GM23248 (cell line): ENCODE measurements around the gene SP6. TPM values are rescaled to one million over a fixed set of nuclear protein-coding genes. Genes with fewer than 3 reads are reported as not detected.

ENCODE experiments used
- DNase-seq: peaks from one replicate; pipeline ENCODE4 v3.0.0-alpha.2; 2015
- H2AFZ ChIP-seq: fragments of 200-600 bp; sonication (generic); 2 replicates; pipeline ENCODE4 v1.6.1; 2016; ENCODE audit warnings: antibody characterized with exemption
- H3F3A ChIP-seq: fragments of 200-600 bp; sonication (generic); 2 replicates; pipeline ENCODE4 v1.6.1; 2016; ENCODE audit warnings: mild to moderate bottlenecking, antibody characterized with exemption, mixed run types; ENCODE audit not compliant: insufficient read depth
- H3K27ac ChIP-seq: fragments of 200-600 bp; sonication (generic); 2 replicates; pipeline ENCODE4 v1.5.1; 2016; ENCODE audit warnings: mild to moderate bottlenecking
- H3K27me3 ChIP-seq: fragments of 200-600 bp; sonication (generic); replicated peaks from 2 replicates; pipeline ENCODE4 v1.6.1; 2016; ENCODE audit warnings: mild to moderate bottlenecking; ENCODE audit not compliant: insufficient read depth
- H3K36me3 ChIP-seq: fragments of 200-600 bp; sonication (generic); 2 replicates; pipeline ENCODE4 v1.6.1; 2016; ENCODE audit warnings: low read depth, mild to moderate bottlenecking
- H3K4me1 ChIP-seq: fragments of 200-600 bp; sonication (generic); 2 replicates; pipeline ENCODE4 v1.6.1; 2016; ENCODE audit warnings: mild to moderate bottlenecking; ENCODE audit not compliant: insufficient read depth
- H3K4me2 ChIP-seq: fragments of 200-600 bp; sonication (generic); one replicate; pipeline ENCODE4 v1.6.1; 2016; ENCODE audit warnings: mild to moderate bottlenecking; ENCODE audit not compliant: unreplicated experiment
- H3K4me3 ChIP-seq: fragments of 200-600 bp; sonication (generic); 2 replicates; pipeline ENCODE4 v1.5.1; 2016; ENCODE audit warnings: mild to moderate bottlenecking
- H3K79me2 ChIP-seq: fragments of 200-600 bp; sonication (generic); 2 replicates; pipeline ENCODE4 v1.6.1; 2016; ENCODE audit warnings: mild to moderate bottlenecking; ENCODE audit not compliant: insufficient read depth
- H3K9ac ChIP-seq: fragments of 200-600 bp; sonication (generic); 2 replicates; pipeline ENCODE4 v1.6.1; 2016; ENCODE audit warnings: mild to moderate bottlenecking
- H3K9me2 ChIP-seq: fragments of 200-600 bp; sonication (generic); 2 replicates; pipeline ENCODE4 v1.6.1; 2016; ENCODE audit warnings: mixed run types, mild to moderate bottlenecking, moderate library complexity; ENCODE audit not compliant: insufficient read depth
- H3K9me3 ChIP-seq: fragments of 200-600 bp; sonication (generic); one replicate; pipeline ENCODE4 v1.6.1; 2017; ENCODE audit warnings: low read depth
- H4K20me1 ChIP-seq: fragments of 200-600 bp; sonication (generic); 2 replicates; pipeline ENCODE4 v1.6.0; 2016; ENCODE audit not compliant: insufficient read depth
- EZH2 ChIP-seq: fragments of 200-600 bp; sonication (generic); IDR thresholded peaks from 2 replicates; pipeline ENCODE4 v1.6.1; 2018; ENCODE audit warnings: antibody characterized with exemption, mild to moderate bottlenecking; ENCODE audit not compliant: insufficient read depth, poor library complexity, severe bottlenecking
- EZH2phosphoT487 ChIP-seq: fragments of 200-600 bp; sonication (generic); IDR thresholded peaks from 2 replicates; pipeline ENCODE4 v1.6.1; 2018; ENCODE audit warnings: antibody characterized with exemption, moderate library complexity, mild to moderate bottlenecking, low read depth; ENCODE audit not compliant: insufficient read depth
- WGBS, 2 experiments: methylation state at CpG; one replicate each; pipeline ENCODE4 v1.1.6; 2015 to 2017; ENCODE audit warnings: low lambda C conversion rate in 2 of 2, low coverage in 1 of 2; ENCODE audit errors: missing lambda C conversion rate in 2 of 2; 5-methylcytosine and 5-hydroxymethylcytosine counted together
- in situ Hi-C: fragments of 300-500 bp; cut with MboI; formaldehyde crosslinking; loops from 2 replicates; pipeline ENCODE4 v1.15.0; 2020
- polyA plus RNA-seq: library from polyadenylated mRNA; unstranded; fragments of >200 nt; fragmentation: Nextera tagmentation; extraction: Ambion mirVana; gene quantifications from 2 replicates; pipeline ENCODE4 v1.2.1, GENCODE V29; 2016
- total RNA-seq: library from RNA; depleted of rRNA; stranded (reverse); fragments of >200 nt; shearing (Covaris generic); gene quantifications from 2 replicates; pipeline ENCODE4 v1.2.3, GENCODE V29; 2014

The SP6 gene
- total and polyA plus RNA-seq, 2 experiments from 2014 or later: not detected

DNA sequence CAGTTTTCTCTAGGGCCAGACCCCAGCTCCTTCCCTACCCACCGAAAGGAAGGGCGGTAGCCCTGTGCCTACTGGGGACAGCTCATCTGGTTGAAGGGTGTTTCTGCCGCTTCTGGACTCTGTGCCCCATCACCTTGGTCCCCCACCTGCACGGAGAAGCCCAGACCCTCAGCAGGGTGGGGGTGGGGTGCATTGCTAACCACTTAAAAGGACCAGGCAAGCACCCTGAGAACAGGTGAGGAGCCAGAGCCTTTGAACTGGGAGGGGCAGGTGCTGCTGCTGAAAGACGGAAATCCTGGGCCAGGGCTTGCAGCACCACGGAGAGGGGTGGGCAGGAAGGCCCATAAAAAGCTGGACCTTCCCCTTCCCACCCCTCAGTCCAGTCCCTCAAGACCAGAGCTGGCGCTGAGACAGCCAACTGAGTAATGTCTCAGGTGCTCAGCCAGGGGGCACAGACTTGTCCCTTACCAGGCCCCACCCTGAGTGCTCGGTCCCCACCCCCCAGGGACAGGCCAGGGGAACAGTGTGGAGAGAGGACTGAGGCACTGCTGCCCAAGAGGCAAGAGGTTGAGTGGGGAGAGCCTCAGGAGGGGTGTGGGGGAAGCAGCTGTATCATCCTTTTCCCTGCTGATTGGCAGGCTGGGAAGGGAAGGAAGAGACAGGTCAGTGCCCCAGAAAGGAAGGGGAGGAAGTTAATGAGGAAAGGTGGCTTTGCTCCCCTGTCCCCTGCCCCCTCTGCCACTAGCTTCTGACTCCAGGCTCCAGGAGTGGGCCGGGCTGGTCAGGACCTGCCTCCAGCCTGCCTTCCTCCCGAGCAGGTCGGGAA lies 34.2 kb upstream of the SP6 start:
- no peaks in the 10 kb centered on the region for H3K79me2 ChIP-seq
- no peaks in the 10 kb centered on the region for H3K9me3 ChIP-seq
- no peak for DNase-seq
- WGBS, 2 experiments: 40 to 45% methylated on average over 11 of the region's 11 CpGs
- no peaks in the 10 kb centered on the region for H3K36me3 ChIP-seq
- no peak overlapping the region for H2AFZ ChIP-seq
- peaks cover 9% of the 10 kb centered on the region for H3K4me1 ChIP-seq
- H3F3A ChIP-seq: 0 out of 2 replicates have a peak, but pooled peaks cover 12% of the 10 kb centered on the region
- no peaks in the 10 kb centered on the region for H4K20me1 ChIP-seq
- H3K4me2 ChIP-seq: no peak overlapping the region
- no peak for TF ChIP-seq EZH2
- TF ChIP-seq EZH2phosphoT487: no peak
- H3K27ac ChIP-seq: no peak overlapping the region
- H3K9me2 ChIP-seq: no peaks in the 10 kb centered on the region
- H3K27me3 ChIP-seq: no peaks in the 10 kb centered on the region
- no peak overlapping the region for H3K9ac ChIP-seq
- in situ Hi-C loops: loop anchor here (5.0 kb wide), 1 partner anchor 43 kb away; the partner anchor contains the start of gene SCRN2
- no peak overlapping the region for H3K4me3 ChIP-seq

- DNase-seq: no peak
- Histone ChIP-seq H3K27me3 (no peaks in the 10 kb centered on the region), H3K9ac (no peak overlapping the region), H3K4me3 (no peak overlapping the region), H3K27ac (no peak overlapping the region), H3F3A (0 out of 2 replicates have a peak, but pooled peaks cover 12% of the 10 kb centered on the region), H3K79me2 (no peaks in the 10 kb centered on the region), H3K4me2 (no peak overlapping the region), H2AFZ (no peak overlapping the region), H3K9me3 (no peaks in the 10 kb centered on the region), H3K36me3 (no peaks in the 10 kb centered on the region), H3K4me1 (peaks cover 10% of the 10 kb centered on the region), H4K20me1 (no peaks in the 10 kb centered on the region), H3K9me2 (no peaks in the 10 kb centered on the region)
- in situ Hi-C loops: no loop called here
- WGBS, 2 experiments: 53 to 64% methylated on average over 5 of the region's 5 CpGs
- TF ChIP-seq EZH2phosphoT487: no peak
- no peak for TF ChIP-seq EZH2
Measured at GRCh38 chr17:47884427-47884740, 33.4 kb upstream of the SP6 start.

- in situ Hi-C loops: no loop called here
- Histone ChIP-seq H3K27me3 (no peaks in the 10 kb centered on the region), H3K9me2 (no peaks in the 10 kb centered on the region), H3K9ac (no peak overlapping the region), H4K20me1 (no peaks in the 10 kb centered on the region), H3F3A (peaks cover 16% of the 10 kb centered on the region), H3K27ac (no peak overlapping the region), H3K79me2 (no peaks in the 10 kb centered on the region), H3K4me3 (no peak overlapping the region), H3K36me3 (no peaks in the 10 kb centered on the region), H3K4me1 (peaks cover 15% of the 10 kb centered on the region), H3K4me2 (no peak overlapping the region), H2AFZ (no peak overlapping the region), H3K9me3 (no peaks in the 10 kb centered on the region)
- TF ChIP-seq EZH2phosphoT487 (no peak), EZH2 (no peak)
- DNase-seq: no peak
- WGBS, 2 experiments: 54 to 56% methylated on average over 9 of the region's 9 CpGs
Measured at GRCh38 chr17:47883589-47884426, 32.8 kb upstream of the SP6 start.

DNA sequence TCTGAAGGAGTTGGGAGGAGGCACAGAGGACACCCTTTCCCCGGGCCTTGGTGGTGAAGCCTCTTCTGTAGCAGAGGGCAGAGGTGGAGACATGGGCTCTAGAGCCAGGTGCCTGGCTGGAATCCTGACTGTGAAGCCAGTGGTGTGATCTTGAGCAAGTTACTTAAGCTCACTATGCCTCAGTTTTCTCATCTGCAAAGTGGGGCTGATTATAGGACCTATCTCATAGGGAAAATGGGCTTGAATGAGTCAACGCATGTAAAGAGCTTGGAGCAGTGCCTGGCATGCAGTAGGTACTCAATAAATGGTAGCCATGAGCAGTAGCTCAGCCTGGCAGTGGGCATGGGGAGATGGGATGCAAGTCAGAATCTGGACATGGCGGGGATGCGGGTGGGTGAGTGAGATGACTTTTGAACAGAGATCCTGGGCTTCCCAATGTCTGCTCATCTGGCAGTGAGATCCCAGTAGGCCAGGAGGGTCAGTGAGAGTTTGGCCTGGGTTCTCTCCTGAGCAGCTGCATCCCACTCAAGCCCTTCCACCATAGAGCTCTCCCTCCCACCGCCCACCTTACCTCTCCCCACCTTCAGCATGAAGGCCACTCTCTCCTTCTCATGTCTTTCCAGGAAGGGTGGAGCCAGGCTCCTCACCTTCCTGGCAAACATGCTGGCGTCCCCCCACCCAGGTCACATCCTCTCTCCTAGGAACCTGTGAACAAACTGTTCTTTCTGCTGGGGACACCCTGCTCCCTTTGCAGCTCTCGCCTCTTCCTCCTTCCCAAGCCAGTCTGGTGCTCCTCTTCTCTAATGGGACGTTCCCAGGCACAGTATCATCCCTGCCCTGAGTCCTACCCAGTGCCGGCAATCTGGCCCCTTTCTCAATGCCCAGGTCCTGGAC lies 32.0 kb upstream of the SP6 start:
- WGBS, 2 experiments: 86% methylated on average over 9 of the region's 9 CpGs
- H2AFZ ChIP-seq: peak overlapping the region; percentile 84
- peak overlapping the region; percentile 61 for H3K9ac ChIP-seq
- in situ Hi-C loops: no loop called here
- H3K4me3 ChIP-seq: peak overlapping the region; percentile 46
- no peaks in the 10 kb centered on the region for H4K20me1 ChIP-seq
- no peak for TF ChIP-seq EZH2phosphoT487
- no peak for TF ChIP-seq EZH2
- no peak for DNase-seq
- no peaks in the 10 kb centered on the region for H3K9me3 ChIP-seq
- H3K79me2 ChIP-seq: no peaks in the 10 kb centered on the region
- H3K27ac ChIP-seq: peak overlapping the region; percentile 61
- peaks cover 24% of the 10 kb centered on the region for H3K4me1 ChIP-seq
- peak overlapping the region; percentile 59 for H3K4me2 ChIP-seq
- no peaks in the 10 kb centered on the region for H3K36me3 ChIP-seq
- no peaks in the 10 kb centered on the region for H3K27me3 ChIP-seq
- H3F3A ChIP-seq: peaks cover 23% of the 10 kb centered on the region
- no peaks in the 10 kb centered on the region for H3K9me2 ChIP-seq
